BJ (cell line): Measurements from ENCODE around the gene MACROD1. TPM values are rescaled to one million over a fixed set of nuclear protein-coding genes. Genes with fewer than 3 reads are reported as not detected.

Source experiments
- CTCF ChIA-PET: fragments of 350-600 bp; formaldehyde crosslinking; extraction: SDS; loops from one replicate; lab custom pipeline; 2021; ENCODE audit warnings: antibody characterized with exemption, inconsistent platforms; lab: Yijun Ruan, JAX
- POLR2A ChIA-PET: fragments of 300-600 bp; sonication (Branson Sonifier 250); formaldehyde crosslinking; extraction: SDS; loops from one replicate; lab custom pipeline; 2021; ENCODE audit warnings: antibody characterized with exemption; lab: Charles Lee
- DNase-seq: peaks from one replicate; pipeline ENCODE4 v3.0.0-alpha.2; 2011; ENCODE audit warnings: low read depth
- H3K27me3 ChIP-seq: 2 replicates; pipeline ENCODE4 v1.6.0; 2011; ENCODE audit warnings: low read length; ENCODE audit not compliant: control insufficient read depth, insufficient read depth
- H3K36me3 ChIP-seq: 2 replicates; pipeline ENCODE4 v1.5.1; 2011; ENCODE audit warnings: low read length; ENCODE audit not compliant: control insufficient read depth, insufficient read depth
- H3K4me3 ChIP-seq: 2 replicates; pipeline ENCODE4 v1.5.1; 2011; ENCODE audit warnings: low read depth, mild to moderate bottlenecking, control low read depth, low read length
- polyA plus RNA-seq: library from polyadenylated mRNA; depleted of rRNA; stranded (reverse); fragments of >200 nt; gene quantifications from 2 replicates; pipeline ENCODE4 v1.2.3, GENCODE V29; 2011
- TF ChIP-seq, protein P1 (sequence below): IDR thresholded peaks from 2 replicates; pipeline ENCODE4 v1.5.1; 2011; ENCODE audit warnings: low read depth, mild to moderate bottlenecking, control low read depth, inconsistent platforms, low read length, moderate library complexity; ENCODE audit not compliant: insufficient read depth

Gene MACROD1
- polyA plus RNA-seq, 1 experiment, result 12.4 TPM

GRCh38 chr11:64058494-64058893 is 107.4 kb downstream of the MACROD1 start:
- POLR2A ChIA-PET, result no interaction called here

GRCh38 chr11:64057890-64058289 is 108.0 kb downstream of the MACROD1 start:
- CTCF ChIA-PET, result no interaction called here
- POLR2A ChIA-PET, result no interaction called here
- no peaks in the 10 kb centered on the region for H3K27me3 ChIP-seq
- no peak overlapping the region for H3K4me3 ChIP-seq
- H3K36me3 ChIP-seq, result no peaks in the 10 kb centered on the region
- no peak for DNase-seq
- TF ChIP-seq, protein P1, sequence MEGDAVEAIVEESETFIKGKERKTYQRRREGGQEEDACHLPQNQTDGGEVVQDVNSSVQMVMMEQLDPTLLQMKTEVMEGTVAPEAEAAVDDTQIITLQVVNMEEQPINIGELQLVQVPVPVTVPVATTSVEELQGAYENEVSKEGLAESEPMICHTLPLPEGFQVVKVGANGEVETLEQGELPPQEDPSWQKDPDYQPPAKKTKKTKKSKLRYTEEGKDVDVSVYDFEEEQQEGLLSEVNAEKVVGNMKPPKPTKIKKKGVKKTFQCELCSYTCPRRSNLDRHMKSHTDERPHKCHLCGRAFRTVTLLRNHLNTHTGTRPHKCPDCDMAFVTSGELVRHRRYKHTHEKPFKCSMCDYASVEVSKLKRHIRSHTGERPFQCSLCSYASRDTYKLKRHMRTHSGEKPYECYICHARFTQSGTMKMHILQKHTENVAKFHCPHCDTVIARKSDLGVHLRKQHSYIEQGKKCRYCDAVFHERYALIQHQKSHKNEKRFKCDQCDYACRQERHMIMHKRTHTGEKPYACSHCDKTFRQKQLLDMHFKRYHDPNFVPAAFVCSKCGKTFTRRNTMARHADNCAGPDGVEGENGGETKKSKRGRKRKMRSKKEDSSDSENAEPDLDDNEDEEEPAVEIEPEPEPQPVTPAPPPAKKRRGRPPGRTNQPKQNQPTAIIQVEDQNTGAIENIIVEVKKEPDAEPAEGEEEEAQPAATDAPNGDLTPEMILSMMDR, result no peak

More at GRCh38 chr11:64058494-64058893, 107.4 kb downstream of the MACROD1 start:
- no peaks in the 10 kb centered on the region for H3K36me3 ChIP-seq
- no peak for DNase-seq
- TF ChIP-seq, protein P1, result no peak
- CTCF ChIA-PET, result no interaction called here
- no peaks in the 10 kb centered on the region for H3K27me3 ChIP-seq
- H3K4me3 ChIP-seq, result no peak overlapping the region

DNA sequence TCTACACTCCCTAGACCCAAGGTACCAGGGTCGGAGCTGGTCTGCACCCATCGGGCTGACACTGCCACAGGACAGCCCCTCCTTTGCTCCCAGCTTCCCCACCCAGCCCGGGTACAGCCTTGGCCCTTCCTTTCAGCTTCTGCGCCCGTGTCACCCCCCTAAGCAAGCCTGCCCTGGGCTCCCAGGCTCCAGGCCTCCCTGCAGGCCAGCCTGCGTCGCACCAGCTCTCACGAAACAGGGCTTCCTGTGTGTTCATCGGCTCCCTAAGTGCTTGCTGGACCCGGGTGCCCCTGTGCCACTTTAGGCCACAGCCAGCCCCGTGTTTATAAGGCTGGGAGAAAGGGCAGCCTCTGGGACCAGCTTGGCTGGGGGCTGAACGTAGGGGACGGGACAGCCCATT is 109.1 kb downstream of the MACROD1 start:
- DNase-seq, result no peak
- ChIA-PET POLR2A (no interaction called here), CTCF (interaction anchor here (0.8 kb wide), 1 partner anchor 25 kb away, joined by 3 read pairs; no protein-coding TSS in a partner anchor)
- Histone ChIP-seq H3K4me3 (no peak overlapping the region), H3K27me3 (no peaks in the 10 kb centered on the region), H3K36me3 (no peaks in the 10 kb centered on the region)
- TF ChIP-seq, protein P1, result no peak

- Histone ChIP-seq H3K27me3 (no peaks in the 10 kb centered on the region), H3K4me3 (no peak overlapping the region), H3K36me3 (no peaks in the 10 kb centered on the region)
- TF ChIP-seq, protein P1, result no peak
- no peak for DNase-seq
- POLR2A ChIA-PET, result no interaction called here
- CTCF ChIA-PET, result interaction anchor here (1.3 kb wide), 1 partner anchor 23 kb away, joined by 4 read pairs; no protein-coding TSS in a partner anchor
Measured at GRCh38 chr11:64056213-64056785, 109.6 kb downstream of the MACROD1 start.

DNA sequence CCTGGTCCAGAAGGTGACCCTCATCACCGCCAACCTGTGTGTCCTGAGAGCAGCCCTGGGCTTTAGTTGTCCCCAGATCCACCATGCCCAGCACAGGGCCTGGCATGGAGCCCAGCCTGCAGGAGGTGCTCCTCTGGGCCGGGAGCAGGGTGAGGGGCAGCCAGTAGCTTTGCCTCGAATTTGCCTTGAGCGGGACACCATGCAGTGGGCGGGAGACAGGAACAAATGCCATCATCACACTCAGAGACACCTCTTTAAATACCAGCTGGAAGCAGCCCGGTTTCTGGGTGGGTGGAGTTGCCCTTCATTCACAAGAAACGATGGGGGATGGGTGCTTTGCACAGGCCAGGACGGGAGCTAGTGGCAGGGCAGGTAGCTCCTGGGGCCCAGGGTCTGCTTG is 110.8 kb downstream of the MACROD1 start:
- no peaks in the 10 kb centered on the region for H3K27me3 ChIP-seq
- TF ChIP-seq, protein P1, result no peak
- ChIA-PET POLR2A (no interaction called here), CTCF (interaction anchor here (0.6 to 1.3 kb wide), 2 partner anchors 22 to 272 kb away, joined by 4 read pairs; no protein-coding TSS in a partner anchor)
- no peak overlapping the region for H3K4me3 ChIP-seq
- DNase-seq, result no peak
- H3K36me3 ChIP-seq, result no peaks in the 10 kb centered on the region
